HG02571 (cell line): ENCODE results near the gene OR6V1.
"Not testable (repeated sequence)": the region's sequence is repeated elsewhere in the genome, so short reads cannot be mapped to it uniquely, and the experiment has no call there.

Experiments
- ATAC-seq: cut with Tn5 transposase; IDR thresholded peaks from one replicate; pipeline ENCODE4 v1.9.1; 2021; ENCODE audit warnings: mild to moderate bottlenecking, moderate library complexity; ENCODE audit not compliant: unreplicated experiment

The OR6V1 gene

GRCh38 chr7:143042159-143042789 is 9.9 kb upstream of the OR6V1 start:
- no peak for ATAC-seq

GRCh38 chr7:143042790-143043271 is 9.3 kb upstream of the OR6V1 start:
- no peak for ATAC-seq

GRCh38 chr7:143043391-143043790 is 8.8 kb upstream of the OR6V1 start:
- no peak for ATAC-seq

- no peak for ATAC-seq
Observed at GRCh38 chr7:143046426-143046851, 5.7 kb upstream of the OR6V1 start.

GRCh38 chr7:143047326-143047725 is 4.8 kb upstream of the OR6V1 start:
- ATAC-seq, result no peak

- no peak for ATAC-seq
Observed at GRCh38 chr7:143048827-143049226, 3.3 kb upstream of the OR6V1 start.

GRCh38 chr7:143049362-143049761 is 2.8 kb upstream of the OR6V1 start:
- ATAC-seq, result no peak

GRCh38 chr7:143050931-143051330 is 1.2 kb upstream of the OR6V1 start:
- no peak for ATAC-seq

GRCh38 chr7:143054621-143055020 is 2.5 kb downstream of the OR6V1 start:
- ATAC-seq, result no peak

GRCh38 chr7:143055754-143056153 is 3.6 kb downstream of the OR6V1 start:
- ATAC-seq, result no peak

- ATAC-seq, result no peak
Observed at GRCh38 chr7:143063741-143064140, 11.6 kb downstream of the OR6V1 start.

- no peak for ATAC-seq
Observed at GRCh38 chr7:143068446-143068845, 16.3 kb downstream of the OR6V1 start.

- ATAC-seq, result no peak
Observed at GRCh38 chr7:143069912-143070500, 17.9 kb downstream of the OR6V1 start.

GRCh38 chr7:143073556-143073955 is 21.4 kb downstream of the OR6V1 start:
- no peak for ATAC-seq

GRCh38 chr7:143074141-143074540 is 22.0 kb downstream of the OR6V1 start:
- no peak for ATAC-seq

- ATAC-seq, result no peak
Observed at GRCh38 chr7:143085109-143085508, 33.0 kb downstream of the OR6V1 start.

GRCh38 chr7:143085610-143086009 is 33.5 kb downstream of the OR6V1 start:
- not testable (repeated sequence) for ATAC-seq

GRCh38 chr7:143088549-143089231 is 36.5 kb downstream of the OR6V1 start:
- ATAC-seq, result not testable (repeated sequence)

- no peak for ATAC-seq
Observed at GRCh38 chr7:143096146-143096545, 44.0 kb downstream of the OR6V1 start.

GRCh38 chr7:143099579-143099978 is 47.4 kb downstream of the OR6V1 start:
- not testable (repeated sequence) for ATAC-seq
